OCI-LY3 (cell line): ENCODE results near the gene TFF3.

Experiments used
- H2AFZ ChIP-seq: fragments of 200-600, 300-600 bp; shearing (Covaris generic); 2 replicates; pipeline ENCODE4 v1.6.0; 2014; ENCODE audit warnings: antibody characterized with exemption, low read depth, low read length
- H3K27ac ChIP-seq: fragments of 200-600, 300-600 bp; sonication (generic); 2 replicates; pipeline ENCODE4 v1.5.1; 2014; ENCODE audit warnings: mild to moderate bottlenecking, low read length, moderate library complexity, mixed read lengths
- H3K27me3 ChIP-seq: fragments of 200-600, 300-600 bp; sonication (generic); 2 replicates; pipeline ENCODE4 v1.6.1; 2014; ENCODE audit warnings: low read depth, low read length, mixed read lengths
- H3K36me3 ChIP-seq: fragments of 200-600, 300-600 bp; sonication (generic); replicated peaks from 2 replicates; pipeline ENCODE3; 2014; ENCODE audit warnings: low read depth, low read length, mixed read lengths
- H3K4me1 ChIP-seq: fragments of 300-600, 200-600 bp; sonication (generic); 2 replicates; pipeline ENCODE4 v1.6.1; 2014; ENCODE audit warnings: low read length, mixed read lengths
- H3K4me2 ChIP-seq: fragments of 200-600, 300-600 bp; sonication (generic); 2 replicates; pipeline ENCODE4 v1.6.1; 2014; ENCODE audit warnings: low read length, mixed read lengths
- H3K4me3 ChIP-seq: fragments of 300-600, 200-600 bp; sonication (generic); 2 replicates; pipeline ENCODE4 v1.5.1; 2014; ENCODE audit warnings: antibody characterized with exemption, mild to moderate bottlenecking, low read length, moderate library complexity
- H3K79me2 ChIP-seq: fragments of 300-600, 200-600 bp; shearing (Covaris generic); 2 replicates; pipeline ENCODE4 v1.6.1; 2014; ENCODE audit warnings: mild to moderate bottlenecking, low read length, mixed read lengths
- H3K9ac ChIP-seq: fragments of 300-600, 200-600 bp; shearing (Covaris generic); 2 replicates; pipeline ENCODE4 v1.6.0; 2014; ENCODE audit warnings: mild to moderate bottlenecking, low read length, moderate library complexity
- H3K9me3 ChIP-seq: fragments of 200-600, 300-600 bp; shearing (Covaris generic); 2 replicates; pipeline ENCODE4 v1.6.1; 2014; ENCODE audit warnings: low read length, mixed read lengths; ENCODE audit not compliant: insufficient read depth
- H4K20me1 ChIP-seq: fragments of 200-600, 300-600 bp; sonication (generic); 2 replicates; pipeline ENCODE4 v1.6.1; 2016; ENCODE audit warnings: low read length, mixed read lengths; ENCODE audit not compliant: insufficient read depth
- EZH2phosphoT487 ChIP-seq: fragments of 200-600 bp; shearing (Covaris generic); IDR thresholded peaks from 2 replicates; pipeline ENCODE4 v1.6.1; 2018; ENCODE audit warnings: antibody characterized with exemption, mixed run types, low read depth
- TF ChIP-seq, protein P1 (sequence below): fragments of 200-600, 300-600 bp; sonication (generic); IDR thresholded peaks from 2 replicates; pipeline ENCODE4 v1.5.1; 2014; ENCODE audit warnings: antibody characterized with exemption, low read length, low read depth

Gene TFF3

DNA sequence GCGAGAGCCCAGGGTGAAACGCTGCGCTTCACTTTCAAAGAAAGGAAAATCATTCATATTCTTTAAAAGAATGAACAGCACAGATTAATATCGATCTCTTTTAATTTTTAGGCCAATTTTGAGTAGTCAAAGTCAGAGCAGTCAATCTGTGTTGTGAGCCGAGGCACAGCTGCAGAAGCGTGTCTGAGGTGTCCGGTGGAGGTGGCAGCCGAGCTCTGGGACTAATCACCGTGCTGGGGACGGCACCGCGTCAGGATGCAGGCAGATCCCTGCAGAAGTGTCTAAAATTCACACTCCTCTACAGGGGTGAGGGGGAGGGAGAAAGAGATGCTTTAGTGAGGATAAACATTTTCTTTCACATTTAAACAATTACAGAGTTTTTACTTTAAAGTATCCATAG lies 47.0 kb upstream of the TFF3 start:
- no peak overlapping the region for H3K4me2 ChIP-seq
- H3K4me3 ChIP-seq = no peak overlapping the region
- H3K27me3 ChIP-seq = peaks cover 11% of the 10 kb centered on the region; the same call in 1 of the 2 replicates
- H3K4me1 ChIP-seq = no peaks in the 10 kb centered on the region
- H4K20me1 ChIP-seq = no peaks in the 10 kb centered on the region
- TF ChIP-seq, protein P1, sequence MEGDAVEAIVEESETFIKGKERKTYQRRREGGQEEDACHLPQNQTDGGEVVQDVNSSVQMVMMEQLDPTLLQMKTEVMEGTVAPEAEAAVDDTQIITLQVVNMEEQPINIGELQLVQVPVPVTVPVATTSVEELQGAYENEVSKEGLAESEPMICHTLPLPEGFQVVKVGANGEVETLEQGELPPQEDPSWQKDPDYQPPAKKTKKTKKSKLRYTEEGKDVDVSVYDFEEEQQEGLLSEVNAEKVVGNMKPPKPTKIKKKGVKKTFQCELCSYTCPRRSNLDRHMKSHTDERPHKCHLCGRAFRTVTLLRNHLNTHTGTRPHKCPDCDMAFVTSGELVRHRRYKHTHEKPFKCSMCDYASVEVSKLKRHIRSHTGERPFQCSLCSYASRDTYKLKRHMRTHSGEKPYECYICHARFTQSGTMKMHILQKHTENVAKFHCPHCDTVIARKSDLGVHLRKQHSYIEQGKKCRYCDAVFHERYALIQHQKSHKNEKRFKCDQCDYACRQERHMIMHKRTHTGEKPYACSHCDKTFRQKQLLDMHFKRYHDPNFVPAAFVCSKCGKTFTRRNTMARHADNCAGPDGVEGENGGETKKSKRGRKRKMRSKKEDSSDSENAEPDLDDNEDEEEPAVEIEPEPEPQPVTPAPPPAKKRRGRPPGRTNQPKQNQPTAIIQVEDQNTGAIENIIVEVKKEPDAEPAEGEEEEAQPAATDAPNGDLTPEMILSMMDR = no peak
- TF ChIP-seq EZH2phosphoT487 = no peak
- H2AFZ ChIP-seq = no peak overlapping the region
- H3K9me3 ChIP-seq = no peaks in the 10 kb centered on the region
- no peak overlapping the region for H3K9ac ChIP-seq
- H3K79me2 ChIP-seq = no peaks in the 10 kb centered on the region
- no peak overlapping the region for H3K27ac ChIP-seq
- H3K36me3 ChIP-seq = no peaks in the 10 kb centered on the region

GRCh38 chr21:42361286-42361685 lies 46.1 kb upstream of the TFF3 start:
- no peaks in the 10 kb centered on the region for H3K79me2 ChIP-seq
- no peak for TF ChIP-seq EZH2phosphoT487
- TF ChIP-seq, protein P1 = no peak
- H3K27me3 ChIP-seq = peaks cover 11% of the 10 kb centered on the region; the same call in 1 of the 2 replicates
- H3K9ac ChIP-seq = no peak overlapping the region
- H3K4me1 ChIP-seq = no peaks in the 10 kb centered on the region
- no peak overlapping the region for H3K4me2 ChIP-seq
- no peak overlapping the region for H3K27ac ChIP-seq
- no peak overlapping the region for H2AFZ ChIP-seq
- no peaks in the 10 kb centered on the region for H4K20me1 ChIP-seq
- no peaks in the 10 kb centered on the region for H3K36me3 ChIP-seq
- H3K4me3 ChIP-seq = no peak overlapping the region
- no peaks in the 10 kb centered on the region for H3K9me3 ChIP-seq

DNA sequence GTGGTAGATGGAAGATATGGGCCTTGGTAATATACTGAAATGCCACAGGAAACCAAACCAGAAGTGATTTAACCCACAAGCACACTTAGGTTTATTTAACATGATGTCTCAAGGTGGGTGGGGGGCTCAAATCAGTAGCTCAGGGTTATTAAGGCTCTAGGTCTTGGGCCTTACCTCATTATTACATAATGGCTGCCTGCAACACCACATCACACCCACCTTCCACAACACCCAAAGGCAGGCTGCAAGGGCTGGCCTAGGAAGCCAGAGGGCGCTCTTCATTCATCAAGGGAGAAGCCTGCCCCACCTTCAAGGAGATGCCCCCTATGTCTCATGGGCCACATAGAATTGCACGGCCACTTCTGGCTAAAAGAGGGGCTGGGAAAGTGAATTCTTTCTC lies 45.1 kb upstream of the TFF3 start:
- H3K36me3 ChIP-seq = no peaks in the 10 kb centered on the region
- peaks cover 11% of the 10 kb centered on the region; the same call in 1 of the 2 replicates for H3K27me3 ChIP-seq
- no peak overlapping the region for H3K4me3 ChIP-seq
- H3K27ac ChIP-seq = no peak overlapping the region
- no peaks in the 10 kb centered on the region for H3K79me2 ChIP-seq
- H3K4me2 ChIP-seq = no peak overlapping the region
- H3K9ac ChIP-seq = no peak overlapping the region
- TF ChIP-seq, protein P1 = no peak; the same call in 1 of the 2 replicates
- no peak for TF ChIP-seq EZH2phosphoT487
- no peaks in the 10 kb centered on the region for H3K4me1 ChIP-seq
- 0 out of 2 replicates have a peak, but pooled peaks cover under 1% of the 10 kb centered on the region for H3K9me3 ChIP-seq
- no peak overlapping the region for H2AFZ ChIP-seq
- H4K20me1 ChIP-seq = no peaks in the 10 kb centered on the region

GRCh38 chr21:42358937-42359336 lies 43.7 kb upstream of the TFF3 start:
- no peak for TF ChIP-seq EZH2phosphoT487
- TF ChIP-seq, protein P1 = no peak
- Histone ChIP-seq H2AFZ (no peak overlapping the region), H3K79me2 (no peaks in the 10 kb centered on the region), H3K27ac (no peak overlapping the region), H3K27me3 (peaks cover 6% of the 10 kb centered on the region; the same call in 1 of the 2 replicates), H4K20me1 (no peaks in the 10 kb centered on the region), H3K4me3 (no peak overlapping the region), H3K36me3 (peaks cover 4% of the 10 kb centered on the region), H3K4me1 (peaks cover 2% of the 10 kb centered on the region; the same call in 1 of the 2 replicates), H3K9me3 (peaks cover 5% of the 10 kb centered on the region; the same call in 1 of the 2 replicates), H3K9ac (no peak overlapping the region), H3K4me2 (no peak overlapping the region)
